ENCODE results near the gene GPC5.

DNA sequence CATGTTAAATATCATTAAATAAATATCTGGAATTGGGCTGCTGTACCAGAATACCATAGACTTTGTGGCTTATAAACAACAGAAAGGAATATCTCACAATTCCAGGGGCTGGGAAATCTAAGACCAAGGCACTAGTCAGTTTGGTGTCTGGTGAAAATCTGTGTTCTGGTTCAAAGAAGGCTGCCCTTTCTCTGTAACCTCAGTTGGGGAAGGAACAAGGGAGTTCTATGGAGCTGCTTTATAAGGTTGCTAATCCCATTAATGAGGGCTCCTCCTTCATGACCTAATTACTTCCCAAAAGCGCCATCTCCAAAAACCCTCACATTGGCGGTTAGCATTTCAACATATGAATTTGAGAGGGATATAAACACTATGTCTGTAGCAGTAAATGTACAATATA lies 480.9 kb downstream of the GPC5 start:
- TF ChIP-seq, protein P1, sequence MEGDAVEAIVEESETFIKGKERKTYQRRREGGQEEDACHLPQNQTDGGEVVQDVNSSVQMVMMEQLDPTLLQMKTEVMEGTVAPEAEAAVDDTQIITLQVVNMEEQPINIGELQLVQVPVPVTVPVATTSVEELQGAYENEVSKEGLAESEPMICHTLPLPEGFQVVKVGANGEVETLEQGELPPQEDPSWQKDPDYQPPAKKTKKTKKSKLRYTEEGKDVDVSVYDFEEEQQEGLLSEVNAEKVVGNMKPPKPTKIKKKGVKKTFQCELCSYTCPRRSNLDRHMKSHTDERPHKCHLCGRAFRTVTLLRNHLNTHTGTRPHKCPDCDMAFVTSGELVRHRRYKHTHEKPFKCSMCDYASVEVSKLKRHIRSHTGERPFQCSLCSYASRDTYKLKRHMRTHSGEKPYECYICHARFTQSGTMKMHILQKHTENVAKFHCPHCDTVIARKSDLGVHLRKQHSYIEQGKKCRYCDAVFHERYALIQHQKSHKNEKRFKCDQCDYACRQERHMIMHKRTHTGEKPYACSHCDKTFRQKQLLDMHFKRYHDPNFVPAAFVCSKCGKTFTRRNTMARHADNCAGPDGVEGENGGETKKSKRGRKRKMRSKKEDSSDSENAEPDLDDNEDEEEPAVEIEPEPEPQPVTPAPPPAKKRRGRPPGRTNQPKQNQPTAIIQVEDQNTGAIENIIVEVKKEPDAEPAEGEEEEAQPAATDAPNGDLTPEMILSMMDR (IDR thresholded peaks at IDR 0.05) = no peak
- TF ChIP-seq EZH2phosphoT487 (IDR thresholded peaks at IDR 0.05) = no peak
- TF ChIP-seq EZH2 (IDR thresholded peaks at IDR 0.05) = no peak
